ENCODE results near the gene RNF115. TPM values are rescaled to one million over a fixed set of nuclear protein-coding genes. Genes with fewer than 3 reads are reported as not detected.
"Not testable (repeated sequence)": the region's sequence is repeated elsewhere in the genome, so short reads cannot be mapped to it uniquely, and the experiment has no call there.

The RNF115 gene
- total RNA-seq, 1 experiment from 2014 or later, result 11.0 TPM

DNA sequence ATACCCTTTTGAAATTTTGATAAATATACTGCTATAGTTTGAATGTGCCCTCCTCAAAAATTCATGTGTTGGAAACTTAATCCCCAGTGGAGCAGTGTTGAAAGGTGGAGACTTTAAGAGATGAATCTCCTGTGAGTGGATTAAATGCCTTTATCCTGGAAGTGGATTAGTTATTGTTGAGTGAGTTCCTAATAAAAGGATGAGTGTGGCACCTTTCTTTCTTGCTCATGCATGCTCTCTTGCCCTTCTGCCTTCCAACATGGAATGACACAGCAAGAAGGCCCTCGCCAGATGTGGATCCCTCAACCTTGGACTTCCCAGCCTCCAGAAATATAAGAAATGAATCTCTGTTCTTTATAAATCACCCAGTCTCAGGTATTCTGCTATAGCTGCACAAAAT is 52.8 kb downstream of the RNF115 start:
- TF ChIP-seq, protein P1, sequence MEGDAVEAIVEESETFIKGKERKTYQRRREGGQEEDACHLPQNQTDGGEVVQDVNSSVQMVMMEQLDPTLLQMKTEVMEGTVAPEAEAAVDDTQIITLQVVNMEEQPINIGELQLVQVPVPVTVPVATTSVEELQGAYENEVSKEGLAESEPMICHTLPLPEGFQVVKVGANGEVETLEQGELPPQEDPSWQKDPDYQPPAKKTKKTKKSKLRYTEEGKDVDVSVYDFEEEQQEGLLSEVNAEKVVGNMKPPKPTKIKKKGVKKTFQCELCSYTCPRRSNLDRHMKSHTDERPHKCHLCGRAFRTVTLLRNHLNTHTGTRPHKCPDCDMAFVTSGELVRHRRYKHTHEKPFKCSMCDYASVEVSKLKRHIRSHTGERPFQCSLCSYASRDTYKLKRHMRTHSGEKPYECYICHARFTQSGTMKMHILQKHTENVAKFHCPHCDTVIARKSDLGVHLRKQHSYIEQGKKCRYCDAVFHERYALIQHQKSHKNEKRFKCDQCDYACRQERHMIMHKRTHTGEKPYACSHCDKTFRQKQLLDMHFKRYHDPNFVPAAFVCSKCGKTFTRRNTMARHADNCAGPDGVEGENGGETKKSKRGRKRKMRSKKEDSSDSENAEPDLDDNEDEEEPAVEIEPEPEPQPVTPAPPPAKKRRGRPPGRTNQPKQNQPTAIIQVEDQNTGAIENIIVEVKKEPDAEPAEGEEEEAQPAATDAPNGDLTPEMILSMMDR (conservative IDR thresholded peaks at IDR 0.05), result no peak
- Histone ChIP-seq H3K9me3 (ENCODE audit: control insufficient read depth, low read depth, low read length) (no peaks in the 10 kb centered on the region), H3K23me2 (ENCODE audit: insufficient read length, low read depth, low read length, poor library complexity, severe bottlenecking) (no peaks in the 10 kb centered on the region), H3K27ac (ENCODE audit: insufficient read length, low read depth, low read length) (no peak overlapping the region), H2AK5ac (ENCODE audit: insufficient read length, low read length) (no peak overlapping the region), H4K8ac (replicated peaks; ENCODE audit: insufficient read length, low read depth, low read length) (no peak overlapping the region), H3K23ac (ENCODE audit: insufficient read length, low read depth, low read length) (no peak overlapping the region), H3K18ac (ENCODE audit: insufficient read length, low read depth, low read length) (no peak overlapping the region), H2BK5ac (ENCODE audit: insufficient read length, low read length) (no peak overlapping the region), H2AFZ (ENCODE audit: low read length) (no peak overlapping the region), H2BK120ac (ENCODE audit: low read depth, low read length, poor library complexity, severe bottlenecking) (no peak overlapping the region), H3K4me2 (ENCODE audit: insufficient read depth, insufficient read length, low read length) (no peak overlapping the region), H4K5ac (ENCODE audit: insufficient read length, low read depth, low read length) (no peak overlapping the region), H2BK15ac (ENCODE audit: low read depth, low read length) (no peak overlapping the region), H3T11ph (ENCODE audit: low read length) (no peak overlapping the region), H3K56ac (ENCODE audit: insufficient read length, low read depth, low read length) (no peak overlapping the region), H4K91ac (ENCODE audit: insufficient read length, low read depth, low read length) (no peak overlapping the region), H3K79me2 (ENCODE audit: insufficient read depth, low read length) (no peaks in the 10 kb centered on the region), H3K4ac (ENCODE audit: low read depth, low read length) (no peak overlapping the region), H3K27me3 (ENCODE audit: insufficient read depth, low read length) (no peaks in the 10 kb centered on the region), H2BK12ac (ENCODE audit: insufficient read length, low read depth, low read length) (no peak overlapping the region), H3K4me1 (ENCODE audit: insufficient read depth, low read length) (no peaks in the 10 kb centered on the region), H4K20me1 (ENCODE audit: control insufficient read depth, insufficient read depth, insufficient read length) (no peaks in the 10 kb centered on the region), H3K79me1 (ENCODE audit: insufficient read depth, low read depth, low read length, poor library complexity, severe bottlenecking) (no peaks in the 10 kb centered on the region), H2BK20ac (ENCODE audit: low read depth, low read length, poor library complexity, severe bottlenecking) (no peak overlapping the region), H3K9ac (ENCODE audit: extremely low read depth, insufficient read length, low read length) (no peak overlapping the region), H3K14ac (ENCODE audit: insufficient read depth, low read length) (no peak overlapping the region)
- Mint-ChIP-seq H3K36me3 (ENCODE audit: insufficient read depth in 1 of 3, low read depth in 3 of 3) (peaks cover 28 to 45% (median 33%) of the 10 kb centered on the region in 3 experiments), H3K4me3 (no peak overlapping the region), H3K27ac (no peak overlapping the region), H3K4me1 (no peaks in the 10 kb centered on the region), H3K9me3 (peaks cover 10 to 14% of the 10 kb centered on the region in 2 experiments; a peak in 4 of 5 replicates), H3K27me3 (ENCODE audit: low read depth) (no peaks in the 10 kb centered on the region)
- no peak for DNase-seq
- no CpG with 5 or more reads among the region's 1 CpG for WGBS (ENCODE audit: extremely low coverage, insufficient read length, low lambda C conversion rate)

DNA sequence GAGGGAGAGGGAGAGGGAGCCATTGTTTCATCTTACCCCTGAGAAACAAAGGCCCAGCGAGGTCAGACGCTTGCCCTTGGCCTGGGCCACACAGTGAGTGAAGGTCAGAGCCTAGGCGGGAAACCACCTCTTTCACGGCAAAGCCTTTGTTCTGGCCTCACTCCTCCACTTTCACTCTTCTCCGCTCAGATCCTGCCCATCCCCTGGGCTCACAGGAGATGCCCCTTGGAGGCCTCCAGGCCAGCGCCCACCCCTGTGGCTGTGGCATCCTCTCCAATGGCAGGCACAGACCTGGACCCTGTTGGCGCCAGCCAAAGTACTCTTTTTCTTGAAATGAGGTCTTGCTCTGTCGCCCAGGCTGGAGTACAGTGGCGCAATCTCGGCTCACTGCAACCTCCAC is 55.9 kb downstream of the RNF115 start:
- not testable (repeated sequence) for H2BK120ac ChIP-seq (ENCODE audit: low read depth, low read length, poor library complexity, severe bottlenecking); H3K4me1 Mint-ChIP-seq; H3K4ac ChIP-seq (ENCODE audit: low read depth, low read length); H4K8ac ChIP-seq (replicated peaks; ENCODE audit: insufficient read length, low read depth, low read length); H3K79me1 ChIP-seq (ENCODE audit: insufficient read depth, low read depth, low read length, poor library complexity, severe bottlenecking); H3K23ac ChIP-seq (ENCODE audit: insufficient read length, low read depth, low read length); H3K9me3 ChIP-seq (ENCODE audit: control insufficient read depth, low read depth, low read length); H3K27ac Mint-ChIP-seq; H3K9ac ChIP-seq (ENCODE audit: extremely low read depth, insufficient read length, low read length); H2BK20ac ChIP-seq (ENCODE audit: low read depth, low read length, poor library complexity, severe bottlenecking); H3K56ac ChIP-seq (ENCODE audit: insufficient read length, low read depth, low read length); H3K27me3 Mint-ChIP-seq (ENCODE audit: low read depth); H2AK5ac ChIP-seq (ENCODE audit: insufficient read length, low read length); H4K91ac ChIP-seq (ENCODE audit: insufficient read length, low read depth, low read length); H3T11ph ChIP-seq (ENCODE audit: low read length); H3K18ac ChIP-seq (ENCODE audit: insufficient read length, low read depth, low read length); H3K23me2 ChIP-seq (ENCODE audit: insufficient read length, low read depth, low read length, poor library complexity, severe bottlenecking); H2BK5ac ChIP-seq (ENCODE audit: insufficient read length, low read length); H3K27me3 ChIP-seq (ENCODE audit: insufficient read depth, low read length); H3K27ac ChIP-seq (ENCODE audit: insufficient read length, low read depth, low read length); H2AFZ ChIP-seq (ENCODE audit: low read length); H3K14ac ChIP-seq (ENCODE audit: insufficient read depth, low read length); H3K4me3 Mint-ChIP-seq; H3K4me1 ChIP-seq (ENCODE audit: insufficient read depth, low read length); H3K79me2 ChIP-seq (ENCODE audit: insufficient read depth, low read length); H2BK12ac ChIP-seq (ENCODE audit: insufficient read length, low read depth, low read length); H4K5ac ChIP-seq (ENCODE audit: insufficient read length, low read depth, low read length); H4K20me1 ChIP-seq (ENCODE audit: control insufficient read depth, insufficient read depth, insufficient read length); DNase-seq; H3K4me2 ChIP-seq (ENCODE audit: insufficient read depth, insufficient read length, low read length); H2BK15ac ChIP-seq (ENCODE audit: low read depth, low read length)
- WGBS (ENCODE audit: extremely low coverage, insufficient read length, low lambda C conversion rate), result no CpG with 5 or more reads among the region's 10 CpGs
- peaks cover 42 to 68% (median 54%) of the 10 kb centered on the region in 3 experiments for H3K36me3 Mint-ChIP-seq (ENCODE audit: insufficient read depth in 1 of 3, low read depth in 3 of 3)
- H3K9me3 Mint-ChIP-seq, result peaks cover 17 to 21% of the 10 kb centered on the region in 2 experiments
